Measurements from ENCODE around the gene BPIFB6.

The BPIFB6 gene

GRCh38 chr20:33025318-33025876 is 6.1 kb upstream of the BPIFB6 start:
- H3K4me1 ChIP-seq (ENCODE audit: control insufficient read depth in 2 of 2, insufficient read depth in 2 of 2, low read length in 2 of 2), result no peaks in the 10 kb centered on the region
- H3K4me3 ChIP-seq (ENCODE audit: low read length in 2 of 2), result no peak overlapping the region
- H3K27me3 ChIP-seq (ENCODE audit: control insufficient read depth in 2 of 2, insufficient read depth in 2 of 2, low read length in 2 of 2), result peaks cover 0 to under 1% of the 10 kb centered on the region in 2 donors
- H3K9me3 ChIP-seq (ENCODE audit: control insufficient read depth in 2 of 2, low read length in 2 of 2), result no peaks in the 10 kb centered on the region
- H3K36me3 ChIP-seq (ENCODE audit: control insufficient read depth in 2 of 2, insufficient read depth in 2 of 2, low read length in 2 of 2), result no peaks in the 10 kb centered on the region
- no peak overlapping the region for H3K9ac ChIP-seq (ENCODE audit: low read depth in 1 of 2, low read length in 2 of 2)
- no peak overlapping the region for H3K27ac ChIP-seq (ENCODE audit: low read depth in 2 of 2, low read length in 2 of 2)

- no peak overlapping the region for H3K4me3 ChIP-seq (ENCODE audit: low read length in 2 of 2)
- no peaks in the 10 kb centered on the region for H3K36me3 ChIP-seq (ENCODE audit: control insufficient read depth in 2 of 2, insufficient read depth in 2 of 2, low read length in 2 of 2)
- no peaks in the 10 kb centered on the region for H3K27me3 ChIP-seq (ENCODE audit: control insufficient read depth in 2 of 2, insufficient read depth in 2 of 2, low read length in 2 of 2)
- no peak overlapping the region for H3K9ac ChIP-seq (ENCODE audit: low read depth in 1 of 2, low read length in 2 of 2)
- H3K9me3 ChIP-seq (ENCODE audit: control insufficient read depth in 2 of 2, low read length in 2 of 2), result no peaks in the 10 kb centered on the region
- H3K4me1 ChIP-seq (ENCODE audit: control insufficient read depth in 2 of 2, insufficient read depth in 2 of 2, low read length in 2 of 2), result no peaks in the 10 kb centered on the region
- H3K27ac ChIP-seq (ENCODE audit: low read depth in 2 of 2, low read length in 2 of 2), result no peak overlapping the region
Measured at GRCh38 chr20:33026072-33026778, 5.2 kb upstream of the BPIFB6 start.

GRCh38 chr20:33026779-33027759 is 4.4 kb upstream of the BPIFB6 start:
- Histone ChIP-seq H3K36me3 (ENCODE audit: control insufficient read depth in 2 of 2, insufficient read depth in 2 of 2, low read length in 2 of 2) (no peaks in the 10 kb centered on the region), H3K4me1 (ENCODE audit: control insufficient read depth in 2 of 2, insufficient read depth in 2 of 2, low read length in 2 of 2) (no peaks in the 10 kb centered on the region), H3K9ac (ENCODE audit: low read depth in 1 of 2, low read length in 2 of 2) (no peak overlapping the region), H3K4me3 (ENCODE audit: low read length in 2 of 2) (no peak overlapping the region), H3K27ac (ENCODE audit: low read depth in 2 of 2, low read length in 2 of 2) (no peak overlapping the region), H3K9me3 (ENCODE audit: control insufficient read depth in 2 of 2, low read length in 2 of 2) (no peaks in the 10 kb centered on the region), H3K27me3 (ENCODE audit: control insufficient read depth in 2 of 2, insufficient read depth in 2 of 2, low read length in 2 of 2) (no peaks in the 10 kb centered on the region)

DNA sequence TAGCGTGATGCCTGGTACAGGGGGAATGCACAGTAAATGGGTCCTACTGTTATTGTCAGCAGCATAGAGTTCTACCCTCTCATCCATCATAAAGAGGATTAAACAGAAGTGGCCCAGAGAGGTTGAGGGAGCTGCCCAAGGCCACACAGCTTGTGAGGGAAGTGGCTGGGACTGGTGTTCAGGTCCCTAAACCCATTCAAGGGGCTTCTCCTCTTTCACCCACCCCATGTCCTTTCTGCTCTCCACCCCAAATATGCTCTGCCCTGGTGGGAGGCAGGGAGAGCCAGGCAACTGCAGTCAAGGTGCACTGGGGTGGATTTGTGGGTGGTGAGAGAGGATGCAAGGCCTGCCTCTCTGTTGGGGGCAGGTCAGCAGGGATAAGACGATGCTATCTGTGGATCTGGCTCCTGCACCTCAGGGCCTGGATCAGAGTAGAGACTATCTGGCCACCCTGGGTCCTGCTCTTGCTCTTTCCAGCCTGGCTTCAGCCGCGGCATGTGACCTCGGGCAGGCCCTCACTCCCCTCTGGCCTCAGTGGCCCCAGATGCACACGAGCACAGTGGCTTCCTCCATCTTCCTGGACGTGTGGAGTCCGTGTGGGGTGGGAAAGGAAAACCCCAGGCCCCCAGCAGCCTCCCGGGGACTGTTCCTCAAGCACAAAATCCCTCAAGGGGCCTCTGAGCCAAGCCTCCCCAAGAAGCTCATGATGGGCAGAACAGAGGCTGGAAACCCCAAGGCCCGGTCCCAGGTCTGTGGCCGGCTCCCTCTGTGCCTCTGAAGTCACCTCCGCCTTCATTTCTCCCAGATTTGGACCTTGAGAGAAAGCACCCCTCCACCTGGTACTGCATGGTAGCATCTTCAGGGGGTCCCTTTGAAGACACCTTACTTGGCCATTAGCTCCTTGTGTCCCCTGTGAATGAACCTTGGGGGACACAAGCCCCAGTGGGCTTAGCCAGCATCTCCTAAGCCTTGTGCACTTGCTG is 3.4 kb upstream of the BPIFB6 start:
- no peaks in the 10 kb centered on the region for H3K27me3 ChIP-seq (ENCODE audit: control insufficient read depth in 2 of 2, insufficient read depth in 2 of 2, low read length in 2 of 2)
- H3K4me1 ChIP-seq (ENCODE audit: control insufficient read depth in 2 of 2, insufficient read depth in 2 of 2, low read length in 2 of 2), result no peaks in the 10 kb centered on the region
- no peaks in the 10 kb centered on the region for H3K36me3 ChIP-seq (ENCODE audit: control insufficient read depth in 2 of 2, insufficient read depth in 2 of 2, low read length in 2 of 2)
- no peaks in the 10 kb centered on the region for H3K9me3 ChIP-seq (ENCODE audit: control insufficient read depth in 2 of 2, low read length in 2 of 2)
- H3K9ac ChIP-seq (ENCODE audit: low read depth in 1 of 2, low read length in 2 of 2), result no peak overlapping the region
- no peak overlapping the region for H3K27ac ChIP-seq (ENCODE audit: low read depth in 2 of 2, low read length in 2 of 2)
- no peak overlapping the region for H3K4me3 ChIP-seq (ENCODE audit: low read length in 2 of 2)

DNA sequence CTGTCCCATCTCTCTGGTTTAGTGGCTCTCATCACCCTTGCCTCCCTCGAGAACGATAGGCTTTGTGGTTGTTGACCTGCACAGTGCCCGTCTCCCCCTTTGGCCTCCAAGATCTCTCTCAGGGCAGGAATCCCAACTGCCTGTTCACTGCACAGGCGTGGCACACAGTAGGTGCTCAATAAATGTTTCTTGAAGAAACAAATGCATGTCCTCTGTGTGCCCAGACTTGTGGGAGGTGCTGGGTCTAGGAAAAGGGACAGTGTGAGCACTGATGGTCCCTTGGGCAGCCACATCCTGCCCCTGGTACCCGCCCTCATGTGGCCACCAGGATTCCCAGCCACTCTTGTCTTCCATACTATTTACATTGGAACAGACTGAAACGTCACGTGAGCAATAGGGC is 2.6 kb upstream of the BPIFB6 start:
- H3K27me3 ChIP-seq (ENCODE audit: control insufficient read depth in 2 of 2, insufficient read depth in 2 of 2, low read length in 2 of 2), result no peaks in the 10 kb centered on the region
- H3K36me3 ChIP-seq (ENCODE audit: control insufficient read depth in 2 of 2, insufficient read depth in 2 of 2, low read length in 2 of 2), result no peaks in the 10 kb centered on the region
- H3K4me3 ChIP-seq (ENCODE audit: low read length in 2 of 2), result no peak overlapping the region
- no peak overlapping the region for H3K9ac ChIP-seq (ENCODE audit: low read depth in 1 of 2, low read length in 2 of 2)
- no peaks in the 10 kb centered on the region for H3K9me3 ChIP-seq (ENCODE audit: control insufficient read depth in 2 of 2, low read length in 2 of 2)
- no peak overlapping the region for H3K27ac ChIP-seq (ENCODE audit: low read depth in 2 of 2, low read length in 2 of 2)
- no peaks in the 10 kb centered on the region for H3K4me1 ChIP-seq (ENCODE audit: control insufficient read depth in 2 of 2, insufficient read depth in 2 of 2, low read length in 2 of 2)

DNA sequence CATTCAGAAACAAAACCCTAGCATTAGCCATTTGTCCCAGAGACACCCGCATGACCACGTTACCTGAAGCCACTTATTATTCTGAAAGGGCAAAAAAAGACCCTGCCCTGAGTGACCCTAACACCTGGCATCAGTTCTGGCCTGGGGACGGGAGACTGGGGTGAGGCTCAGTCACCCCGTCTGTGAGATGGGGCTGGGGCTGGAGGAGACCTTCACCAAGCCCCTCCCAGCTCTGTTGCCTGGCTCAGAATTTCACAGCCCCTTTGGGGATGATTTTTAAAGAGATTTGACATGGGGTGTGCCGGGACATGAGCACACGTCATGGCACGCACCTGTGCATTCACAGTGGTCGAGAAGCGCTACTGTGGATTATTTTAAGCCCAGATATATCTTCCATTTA is 1.4 kb upstream of the BPIFB6 start:
- H3K27ac ChIP-seq (ENCODE audit: low read depth in 2 of 2, low read length in 2 of 2), result no peak overlapping the region
- no peaks in the 10 kb centered on the region for H3K36me3 ChIP-seq (ENCODE audit: control insufficient read depth in 2 of 2, insufficient read depth in 2 of 2, low read length in 2 of 2)
- H3K9ac ChIP-seq (ENCODE audit: low read depth in 1 of 2, low read length in 2 of 2), result no peak overlapping the region
- no peaks in the 10 kb centered on the region for H3K9me3 ChIP-seq (ENCODE audit: control insufficient read depth in 2 of 2, low read length in 2 of 2)
- H3K4me1 ChIP-seq (ENCODE audit: control insufficient read depth in 2 of 2, insufficient read depth in 2 of 2, low read length in 2 of 2), result no peaks in the 10 kb centered on the region
- no peak overlapping the region for H3K4me3 ChIP-seq (ENCODE audit: low read length in 2 of 2)
- no peaks in the 10 kb centered on the region for H3K27me3 ChIP-seq (ENCODE audit: control insufficient read depth in 2 of 2, insufficient read depth in 2 of 2, low read length in 2 of 2)

GRCh38 chr20:33030569-33030968 is 879 bp upstream of the BPIFB6 start:
- H3K9me3 ChIP-seq (ENCODE audit: control insufficient read depth in 2 of 2, low read length in 2 of 2), result no peaks in the 10 kb centered on the region
- H3K4me1 ChIP-seq (ENCODE audit: control insufficient read depth in 2 of 2, insufficient read depth in 2 of 2, low read length in 2 of 2), result no peaks in the 10 kb centered on the region
- H3K27me3 ChIP-seq (ENCODE audit: control insufficient read depth in 2 of 2, insufficient read depth in 2 of 2, low read length in 2 of 2), result no peaks in the 10 kb centered on the region

DNA sequence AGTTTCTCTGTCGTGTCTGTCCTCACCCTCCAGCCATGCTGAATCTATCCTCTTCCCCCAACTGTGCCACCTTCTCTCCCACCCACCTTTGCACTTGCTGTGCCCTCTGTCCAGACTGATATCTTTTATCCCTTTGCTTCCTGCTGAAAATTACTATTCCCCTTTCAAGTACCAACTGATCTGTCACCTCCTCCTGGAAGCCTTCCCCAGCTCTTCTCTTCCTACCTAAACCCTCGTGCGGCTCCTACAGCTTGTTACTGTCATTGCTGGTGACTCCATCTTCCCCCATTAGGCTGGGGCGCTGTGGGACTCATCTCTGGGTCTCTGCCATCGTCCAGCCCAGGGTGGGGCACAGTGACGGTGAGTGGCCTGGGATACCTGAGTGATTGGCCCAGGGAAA is 1.1 kb downstream of the BPIFB6 start:
- no peak overlapping the region for H3K9ac ChIP-seq (ENCODE audit: low read depth in 1 of 2, low read length in 2 of 2)
- H3K36me3 ChIP-seq (ENCODE audit: control insufficient read depth in 2 of 2, insufficient read depth in 2 of 2, low read length in 2 of 2), result no peaks in the 10 kb centered on the region
- no peak overlapping the region for H3K27ac ChIP-seq (ENCODE audit: low read depth in 2 of 2, low read length in 2 of 2)
- H3K4me3 ChIP-seq (ENCODE audit: low read length in 2 of 2), result no peak overlapping the region
- no peaks in the 10 kb centered on the region for H3K27me3 ChIP-seq (ENCODE audit: control insufficient read depth in 2 of 2, insufficient read depth in 2 of 2, low read length in 2 of 2)
- H3K4me1 ChIP-seq (ENCODE audit: control insufficient read depth in 2 of 2, insufficient read depth in 2 of 2, low read length in 2 of 2), result no peaks in the 10 kb centered on the region
- H3K9me3 ChIP-seq (ENCODE audit: control insufficient read depth in 2 of 2, low read length in 2 of 2), result no peaks in the 10 kb centered on the region

More at GRCh38 chr20:33030569-33030968, 879 bp upstream of the BPIFB6 start:
- Histone ChIP-seq H3K27ac (ENCODE audit: low read depth in 2 of 2, low read length in 2 of 2) (no peak overlapping the region), H3K4me3 (ENCODE audit: low read length in 2 of 2) (no peak overlapping the region), H3K36me3 (ENCODE audit: control insufficient read depth in 2 of 2, insufficient read depth in 2 of 2, low read length in 2 of 2) (no peaks in the 10 kb centered on the region), H3K9ac (ENCODE audit: low read depth in 1 of 2, low read length in 2 of 2) (no peak overlapping the region)

- Histone ChIP-seq H3K4me3 (ENCODE audit: low read length in 2 of 2) (no peak overlapping the region), H3K9me3 (ENCODE audit: control insufficient read depth in 2 of 2, low read length in 2 of 2) (no peaks in the 10 kb centered on the region), H3K36me3 (ENCODE audit: control insufficient read depth in 2 of 2, insufficient read depth in 2 of 2, low read length in 2 of 2) (no peaks in the 10 kb centered on the region), H3K4me1 (ENCODE audit: control insufficient read depth in 2 of 2, insufficient read depth in 2 of 2, low read length in 2 of 2) (no peaks in the 10 kb centered on the region), H3K27ac (ENCODE audit: low read depth in 2 of 2, low read length in 2 of 2) (no peak overlapping the region), H3K27me3 (ENCODE audit: control insufficient read depth in 2 of 2, insufficient read depth in 2 of 2, low read length in 2 of 2) (no peaks in the 10 kb centered on the region), H3K9ac (ENCODE audit: low read depth in 1 of 2, low read length in 2 of 2) (no peak overlapping the region)
Measured at GRCh38 chr20:33033381-33033780, 1.9 kb downstream of the BPIFB6 start.
